ENCODE measurements around the gene CSHL1. TPM values are rescaled to one million over a fixed set of nuclear protein-coding genes. Genes with fewer than 3 reads are reported as not detected.

The CSHL1 gene
- polyA plus RNA-seq, 3 donors = not detected

DNA sequence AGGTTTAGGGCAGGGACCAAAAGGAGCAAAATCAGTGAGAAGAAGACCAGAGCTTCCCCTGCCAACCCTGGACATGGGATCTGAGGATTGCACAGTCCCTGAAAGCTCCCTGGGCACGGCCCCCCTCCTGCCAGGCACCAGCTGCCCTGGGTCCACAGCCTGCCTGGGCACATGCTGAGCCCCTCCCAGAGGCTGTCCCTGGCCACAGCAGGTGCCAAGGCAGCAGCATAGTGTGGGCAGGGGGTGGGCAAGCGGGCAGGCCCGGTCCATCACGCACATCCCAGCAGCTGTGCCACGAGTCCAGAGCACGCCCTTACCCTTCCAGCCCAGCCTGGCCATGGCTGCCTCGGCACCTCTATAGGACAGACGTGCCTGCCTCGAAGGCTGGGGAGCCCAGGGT is 48.9 kb upstream of the CSHL1 start:
- Histone ChIP-seq H3K27me3 (ENCODE audit: control insufficient read depth in 2 of 2, insufficient read depth in 2 of 2, low read length in 2 of 2) (no peaks in the 10 kb centered on the region), H3K4me3 (replicated peaks in 1 of 3; ENCODE audit: low read depth in 2 of 3, low read length in 3 of 3) (no peak overlapping the region), H3K4me1 (ENCODE audit: control insufficient read depth in 1 of 2, insufficient read depth in 2 of 2, low read length in 2 of 2) (peaks cover 10 to 14% of the 10 kb centered on the region in 2 donors), H3K36me3 (replicated peaks in 1 of 2; ENCODE audit: control insufficient read depth in 1 of 2, insufficient read depth in 2 of 2, low read length in 2 of 2) (no peaks in the 10 kb centered on the region), H2AFZ (ENCODE audit: insufficient read depth, low read depth, low read length, poor library complexity, severe bottlenecking) (no peak overlapping the region), H3K9ac (ENCODE audit: insufficient read depth, low read length, poor library complexity, severe bottlenecking) (no peak overlapping the region), H4K20me1 (ENCODE audit: insufficient read depth, low read length) (no peaks in the 10 kb centered on the region), H3K27ac (ENCODE audit: low read depth in 1 of 2, low read length in 2 of 2) (no peak overlapping the region), H3K79me2 (ENCODE audit: insufficient read depth, low read length) (no peaks in the 10 kb centered on the region), H3K9me3 (replicated peaks in 1 of 2; ENCODE audit: control insufficient read depth in 1 of 2, insufficient read depth in 1 of 2, low read length in 2 of 2) (no peaks in the 10 kb centered on the region), H3K4me2 (replicated peaks; ENCODE audit: extremely low read depth, low read length, poor library complexity, severe bottlenecking) (no peak overlapping the region)
- WGBS (ENCODE audit: insufficient coverage) = 94% methylated on average over 8 of the region's 9 CpGs
- no peak for DNase-seq
- H3K4me3 Mint-ChIP-seq = no peak overlapping the region
- H3K4me1 Mint-ChIP-seq = peaks cover 9% of the 10 kb centered on the region
- no peak overlapping the region for H3K27ac Mint-ChIP-seq
- intact Hi-C loops (cut with micrococcal nuclease) = no loop called here
- H3K27me3 Mint-ChIP-seq (ENCODE audit: low read depth in 3 of 3) = peaks cover 0 to 7% (median 3%) of the 10 kb centered on the region in 3 donors
- H3K9me3 Mint-ChIP-seq = peaks cover 0 to 3% (median 0%) of the 10 kb centered on the region in 7 donors
- TF ChIP-seq, protein P1, sequence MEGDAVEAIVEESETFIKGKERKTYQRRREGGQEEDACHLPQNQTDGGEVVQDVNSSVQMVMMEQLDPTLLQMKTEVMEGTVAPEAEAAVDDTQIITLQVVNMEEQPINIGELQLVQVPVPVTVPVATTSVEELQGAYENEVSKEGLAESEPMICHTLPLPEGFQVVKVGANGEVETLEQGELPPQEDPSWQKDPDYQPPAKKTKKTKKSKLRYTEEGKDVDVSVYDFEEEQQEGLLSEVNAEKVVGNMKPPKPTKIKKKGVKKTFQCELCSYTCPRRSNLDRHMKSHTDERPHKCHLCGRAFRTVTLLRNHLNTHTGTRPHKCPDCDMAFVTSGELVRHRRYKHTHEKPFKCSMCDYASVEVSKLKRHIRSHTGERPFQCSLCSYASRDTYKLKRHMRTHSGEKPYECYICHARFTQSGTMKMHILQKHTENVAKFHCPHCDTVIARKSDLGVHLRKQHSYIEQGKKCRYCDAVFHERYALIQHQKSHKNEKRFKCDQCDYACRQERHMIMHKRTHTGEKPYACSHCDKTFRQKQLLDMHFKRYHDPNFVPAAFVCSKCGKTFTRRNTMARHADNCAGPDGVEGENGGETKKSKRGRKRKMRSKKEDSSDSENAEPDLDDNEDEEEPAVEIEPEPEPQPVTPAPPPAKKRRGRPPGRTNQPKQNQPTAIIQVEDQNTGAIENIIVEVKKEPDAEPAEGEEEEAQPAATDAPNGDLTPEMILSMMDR (IDR thresholded peaks at IDR 0.05) = no peak
- no peaks in the 10 kb centered on the region for H3K36me3 Mint-ChIP-seq

DNA sequence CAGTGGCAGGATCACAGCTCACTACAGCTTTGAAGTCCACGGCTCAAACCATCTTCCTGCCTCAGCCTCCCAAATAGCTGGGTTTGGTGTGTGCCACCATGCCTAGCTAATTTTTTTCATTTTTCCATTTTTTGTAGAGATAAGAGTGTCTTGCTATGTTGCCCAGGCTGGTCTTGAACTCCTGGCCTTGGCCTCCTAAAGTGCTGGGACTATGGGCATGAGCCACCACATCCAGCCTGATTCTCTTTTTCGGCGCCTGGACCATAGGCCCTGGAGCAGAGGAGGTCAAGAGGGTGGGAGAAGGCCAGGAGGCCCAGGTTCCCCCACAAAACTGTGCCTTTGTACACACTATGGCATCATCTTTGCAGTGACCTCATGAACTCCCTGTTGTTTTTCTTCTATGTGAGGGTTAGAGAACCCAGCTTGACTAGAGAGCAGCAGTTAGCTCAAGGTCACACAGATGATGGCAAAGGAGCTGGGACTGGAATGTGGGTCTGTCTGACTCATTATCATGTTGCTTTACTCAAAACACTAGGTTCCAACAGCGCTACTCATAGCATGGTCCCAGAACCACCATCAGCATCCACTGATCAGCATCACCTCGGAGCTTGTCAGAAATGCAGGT is 45.4 kb upstream of the CSHL1 start:
- peaks cover 9% of the 10 kb centered on the region in 2 donors for H3K4me1 ChIP-seq (ENCODE audit: control insufficient read depth in 1 of 2, insufficient read depth in 2 of 2, low read length in 2 of 2)
- Mint-ChIP-seq H3K27me3 (ENCODE audit: low read depth in 3 of 3) (peaks cover 6 to 7% (median 7%) of the 10 kb centered on the region in 3 donors), H3K27ac (no peak overlapping the region), H3K4me1 (peaks cover 12% of the 10 kb centered on the region), H3K9me3 (peaks cover 0 to 3% (median 0%) of the 10 kb centered on the region in 7 donors), H3K4me3 (no peak overlapping the region), H3K36me3 (no peaks in the 10 kb centered on the region)
- no peaks in the 10 kb centered on the region for H3K9me3 ChIP-seq (replicated peaks in 1 of 2; ENCODE audit: control insufficient read depth in 1 of 2, insufficient read depth in 1 of 2, low read length in 2 of 2)
- TF ChIP-seq, protein P1 (IDR thresholded peaks at IDR 0.05) = no peak
- H3K36me3 ChIP-seq (replicated peaks in 1 of 2; ENCODE audit: control insufficient read depth in 1 of 2, insufficient read depth in 2 of 2, low read length in 2 of 2) = no peaks in the 10 kb centered on the region
- no peak overlapping the region for H3K9ac ChIP-seq (ENCODE audit: insufficient read depth, low read length, poor library complexity, severe bottlenecking)
- intact Hi-C loops (cut with micrococcal nuclease) = no loop called here
- H3K4me3 ChIP-seq (replicated peaks in 1 of 3; ENCODE audit: low read depth in 2 of 3, low read length in 3 of 3) = no peak overlapping the region
- H2AFZ ChIP-seq (ENCODE audit: insufficient read depth, low read depth, low read length, poor library complexity, severe bottlenecking) = no peak overlapping the region
- H3K27ac ChIP-seq (ENCODE audit: low read depth in 1 of 2, low read length in 2 of 2) = no peak overlapping the region
- no peak overlapping the region for H3K4me2 ChIP-seq (replicated peaks; ENCODE audit: extremely low read depth, low read length, poor library complexity, severe bottlenecking)
- 100% methylated on average over 1 of the region's 5 CpGs for WGBS (ENCODE audit: insufficient coverage)
- H3K27me3 ChIP-seq (ENCODE audit: control insufficient read depth in 2 of 2, insufficient read depth in 2 of 2, low read length in 2 of 2) = no peaks in the 10 kb centered on the region
- H4K20me1 ChIP-seq (ENCODE audit: insufficient read depth, low read length) = no peaks in the 10 kb centered on the region
- H3K79me2 ChIP-seq (ENCODE audit: insufficient read depth, low read length) = no peaks in the 10 kb centered on the region
- DNase-seq = no peak

Measured in CD14-positive monocyte (primary cell).